KBM-7 (cell line): ENCODE data around the gene HAAO.
"Not testable (repeated sequence)": the region's sequence is repeated elsewhere in the genome, so short reads cannot be mapped to it uniquely, and the experiment has no call there.

Source experiments
- DNase-seq: peaks from one replicate; pipeline ENCODE4 v3.0.0-alpha.2; 2015
- in situ Hi-C: fragments of 300-500 bp; cut with MboI; formaldehyde crosslinking; loops from 2 replicates; pipeline ENCODE4 v1.14.3; 2020; ENCODE audit warnings: low sequenced_read_pairs, low pct_unique_long_range_greater_than_20kb, mixed read lengths

The HAAO gene

GRCh38 chr2:42792583-42793333 lies at the start of gene HAAO:
HAAO (minus strand) TSS chr2:42792583; CDS start chr2:42792536, 47 bp downstream.
- peak; percentile 73 for DNase-seq
- in situ Hi-C loops: loop anchor here (25.0 kb wide), 1 partner anchor 280 kb away; no protein-coding TSS in a partner anchor

GRCh38 chr2:42841344-42841743 lies 49.0 kb upstream of the HAAO start:
- no peak for DNase-seq
- in situ Hi-C loops: loop anchor here (10.0 to 25.0 kb wide), 2 partner anchors 393 to 646 kb away; no protein-coding TSS in a partner anchor

- DNase-seq: no peak
- in situ Hi-C loops: loop anchor here (10.0 to 25.0 kb wide), 2 partner anchors 394 to 647 kb away; no protein-coding TSS in a partner anchor
Measured at GRCh38 chr2:42840760-42841159, 48.4 kb upstream of the HAAO start.

GRCh38 chr2:42839809-42840501 lies 47.6 kb upstream of the HAAO start:
- DNase-seq: no peak
- in situ Hi-C loops: loop anchor here (10.0 to 25.0 kb wide), 2 partner anchors 395 to 647 kb away; no protein-coding TSS in a partner anchor

- no peak for DNase-seq
- in situ Hi-C loops: loop anchor here (25.0 kb wide), 1 partner anchor 649 kb away; no protein-coding TSS in a partner anchor
Measured at GRCh38 chr2:42838133-42838532, 45.8 kb upstream of the HAAO start.

GRCh38 chr2:42835577-42836371 lies 43.4 kb upstream of the HAAO start:
- in situ Hi-C loops: loop anchor here (25.0 kb wide), 1 partner anchor 652 kb away; no protein-coding TSS in a partner anchor
- peak; percentile 75 for DNase-seq

- in situ Hi-C loops: loop anchor here (25.0 kb wide), 1 partner anchor 653 kb away; no protein-coding TSS in a partner anchor
- no peak for DNase-seq
Measured at GRCh38 chr2:42834161-42834560, 41.8 kb upstream of the HAAO start.

- no peak for DNase-seq
- in situ Hi-C loops: loop anchor here (25.0 kb wide), 1 partner anchor 655 kb away; no protein-coding TSS in a partner anchor
Measured at GRCh38 chr2:42832289-42832634, 39.9 kb upstream of the HAAO start.

- in situ Hi-C loops: loop anchor here (25.0 kb wide), 1 partner anchor 656 kb away; no protein-coding TSS in a partner anchor
- not testable (repeated sequence) for DNase-seq
Measured at GRCh38 chr2:42831575-42832288, 39.3 kb upstream of the HAAO start.

- in situ Hi-C loops: loop anchor here (25.0 kb wide), 1 partner anchor 656 kb away; no protein-coding TSS in a partner anchor
Measured at GRCh38 chr2:42830922-42831574, 38.7 kb upstream of the HAAO start.

GRCh38 chr2:42829671-42830440 lies 37.5 kb upstream of the HAAO start:
- in situ Hi-C loops: loop anchor here (25.0 kb wide), 1 partner anchor 657 kb away; no protein-coding TSS in a partner anchor
- no peak for DNase-seq

More at GRCh38 chr2:42830922-42831574, 38.7 kb upstream of the HAAO start:
- DNase-seq: no peak

GRCh38 chr2:42828487-42829425 lies 36.4 kb upstream of the HAAO start:
- in situ Hi-C loops: loop anchor here (25.0 kb wide), 1 partner anchor 659 kb away; no protein-coding TSS in a partner anchor
- DNase-seq: peak; percentile 79

GRCh38 chr2:42827647-42828486 lies 35.5 kb upstream of the HAAO start:
- DNase-seq: peak; percentile 86
- in situ Hi-C loops: loop anchor here (25.0 kb wide), 1 partner anchor 659 kb away; no protein-coding TSS in a partner anchor

- in situ Hi-C loops: loop anchor here (25.0 kb wide), 1 partner anchor 661 kb away; no protein-coding TSS in a partner anchor
- no peak for DNase-seq
Measured at GRCh38 chr2:42826231-42826630, 33.8 kb upstream of the HAAO start.

- in situ Hi-C loops: no loop called here
- DNase-seq: no peak
Measured at GRCh38 chr2:42824454-42824807, 32.0 kb upstream of the HAAO start.
